GM12864 (cell line): ENCODE measurements around the gene GGTLC2.

ENCODE experiments used
- DNase-seq: peaks from one replicate; pipeline ENCODE4 v3.0.0-alpha.2; 2011; ENCODE audit warnings: low read depth
- H3K4me3 ChIP-seq: 2 replicates; pipeline ENCODE4 v1.5.1; 2011; ENCODE audit warnings: mild to moderate bottlenecking, low read depth, low read length, control low read depth
- CTCF ChIP-seq: IDR thresholded peaks from 2 replicates; pipeline ENCODE4 v1.5.1; 2011; ENCODE audit warnings: low read depth, mild to moderate bottlenecking, moderate library complexity, low read length, control low read depth, inconsistent platforms; ENCODE audit errors: missing control alignments

The GGTLC2 gene

DNA sequence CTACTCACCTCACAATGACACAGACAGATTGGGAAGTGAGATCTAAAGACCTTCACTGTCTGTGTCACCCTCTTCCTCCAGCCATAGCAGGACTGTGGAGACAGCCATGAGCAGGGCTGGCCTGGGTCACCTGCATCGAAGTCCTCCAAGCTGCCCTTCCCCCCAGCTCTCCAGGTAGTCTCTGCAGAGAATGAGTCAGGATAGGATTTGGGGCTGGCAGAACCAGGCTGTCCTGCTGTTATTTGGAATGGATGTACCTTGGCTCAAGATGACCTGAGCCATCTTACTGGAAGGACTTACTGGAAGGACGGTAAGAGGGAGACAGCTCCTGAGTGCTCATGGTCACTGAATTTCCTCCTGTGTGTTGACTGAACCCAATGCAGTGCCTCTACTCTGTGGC is 29.2 kb downstream of the GGTLC2 start:
- no peak overlapping the region for H3K4me3 ChIP-seq
- DNase-seq: no peak
- TF ChIP-seq CTCF: no peak

DNA sequence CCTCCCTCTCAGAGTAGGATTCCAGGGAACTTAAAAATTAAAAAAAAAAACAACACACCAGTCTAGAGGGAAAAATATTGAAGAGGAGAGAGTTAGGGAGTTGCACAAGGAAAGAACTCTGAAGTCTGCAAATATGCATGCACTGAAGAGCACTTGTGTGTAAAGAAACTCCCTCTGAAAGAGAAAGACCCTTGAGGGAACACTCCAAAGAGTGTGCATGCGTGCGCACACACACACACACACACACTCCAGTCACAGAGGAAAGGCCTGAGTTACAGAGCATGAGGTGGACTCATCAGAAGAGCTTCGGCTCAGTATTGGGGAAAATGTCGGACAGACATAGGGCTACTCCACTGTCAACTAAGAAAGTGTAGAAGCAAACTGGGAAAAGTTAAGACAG is 30.1 kb downstream of the GGTLC2 start:
- no peak overlapping the region for H3K4me3 ChIP-seq
- TF ChIP-seq CTCF: no peak
- no peak for DNase-seq

- H3K4me3 ChIP-seq: no peak overlapping the region
- no peak for TF ChIP-seq CTCF
- DNase-seq: no peak
These were observed 34.6 kb downstream of the GGTLC2 start for GRCh38 chr22:22678970-22679369.

- no peak for TF ChIP-seq CTCF
- no peak overlapping the region for H3K4me3 ChIP-seq
These were observed 36.0 kb downstream of the GGTLC2 start for GRCh38 chr22:22680396-22680795.

DNA sequence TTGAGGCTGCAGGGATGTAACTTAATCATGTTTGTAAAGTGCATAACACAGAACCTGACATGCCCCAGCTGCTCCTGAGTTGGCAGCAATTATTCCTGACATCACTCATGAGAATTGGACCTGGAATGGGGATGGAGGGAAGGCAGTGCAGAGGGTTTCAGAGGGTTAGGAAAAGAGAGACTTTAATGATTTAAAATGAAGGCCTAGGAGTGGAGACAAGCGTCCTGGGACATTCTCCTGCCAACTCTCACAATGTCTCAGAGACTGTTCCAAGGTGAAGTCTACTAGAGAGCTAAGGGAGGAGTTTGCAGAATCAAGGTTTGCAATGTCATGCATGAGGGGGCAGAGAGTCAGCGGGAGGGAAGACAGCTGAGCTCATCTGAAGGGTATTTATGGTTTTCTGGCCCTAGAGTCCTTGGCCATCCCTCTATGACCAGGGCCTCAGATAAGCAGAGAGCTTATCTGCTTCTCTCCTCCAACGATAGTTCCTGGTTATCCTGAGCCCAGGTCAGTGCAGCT is 36.9 kb downstream of the GGTLC2 start:
- no peak overlapping the region for H3K4me3 ChIP-seq
- TF ChIP-seq CTCF: no peak
- no peak for DNase-seq

More at GRCh38 chr22:22680396-22680795, 36.0 kb downstream of the GGTLC2 start:
- no peak for DNase-seq

GRCh38 chr22:22682196-22682595 is 37.8 kb downstream of the GGTLC2 start:
- TF ChIP-seq CTCF: no peak
- DNase-seq: no peak
- H3K4me3 ChIP-seq: no peak overlapping the region

GRCh38 chr22:22682807-22683667 is 38.6 kb downstream of the GGTLC2 start:
- no peak overlapping the region for H3K4me3 ChIP-seq
- no peak for DNase-seq
- no peak for TF ChIP-seq CTCF
